Esophagus muscularis mucosa (tissue), 3 donors: ENCODE data around the gene LMO3.

Experiments used
- EP300 ChIP-seq: sonication (generic); formaldehyde crosslinking; IDR thresholded peaks from one replicate; pipeline ENCODE4 v1.6.1; 2017; ENCODE audit warnings: antibody characterized with exemption
- TF ChIP-seq, protein P1 (sequence below), 3 experiments: fragments of 200-600 bp in 2 of 3; fragments of 450-650 bp in 1 of 3; sonication (generic) in 2 of 3; IDR thresholded peaks; one replicate each; pipeline ENCODE4 v1.5.1; 2017 to 2019; ENCODE audit warnings: antibody characterized with exemption in 3 of 3, mild to moderate bottlenecking in 2 of 3, moderate library complexity in 1 of 3

DNA sequence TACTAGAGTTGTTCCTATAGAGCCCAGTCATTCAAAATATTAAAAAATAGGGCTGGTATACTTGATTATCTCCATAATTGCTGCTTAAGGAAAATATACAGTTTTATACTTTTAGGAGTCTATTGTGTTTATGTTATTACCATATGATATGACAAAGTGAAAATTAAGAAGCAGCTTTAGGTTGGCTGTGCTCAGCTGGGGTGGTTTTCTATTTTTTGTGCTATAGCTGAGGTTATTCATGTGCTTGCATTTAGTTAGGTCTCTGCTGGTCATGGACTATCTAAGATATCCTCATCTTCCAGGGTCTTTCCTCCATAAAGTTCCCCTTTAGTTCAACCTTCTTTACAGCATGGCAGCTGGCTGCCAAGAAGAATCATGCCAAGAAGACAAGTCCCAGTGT, 13.6 kb upstream of the LMO3 start:
- TF ChIP-seq, protein P1, sequence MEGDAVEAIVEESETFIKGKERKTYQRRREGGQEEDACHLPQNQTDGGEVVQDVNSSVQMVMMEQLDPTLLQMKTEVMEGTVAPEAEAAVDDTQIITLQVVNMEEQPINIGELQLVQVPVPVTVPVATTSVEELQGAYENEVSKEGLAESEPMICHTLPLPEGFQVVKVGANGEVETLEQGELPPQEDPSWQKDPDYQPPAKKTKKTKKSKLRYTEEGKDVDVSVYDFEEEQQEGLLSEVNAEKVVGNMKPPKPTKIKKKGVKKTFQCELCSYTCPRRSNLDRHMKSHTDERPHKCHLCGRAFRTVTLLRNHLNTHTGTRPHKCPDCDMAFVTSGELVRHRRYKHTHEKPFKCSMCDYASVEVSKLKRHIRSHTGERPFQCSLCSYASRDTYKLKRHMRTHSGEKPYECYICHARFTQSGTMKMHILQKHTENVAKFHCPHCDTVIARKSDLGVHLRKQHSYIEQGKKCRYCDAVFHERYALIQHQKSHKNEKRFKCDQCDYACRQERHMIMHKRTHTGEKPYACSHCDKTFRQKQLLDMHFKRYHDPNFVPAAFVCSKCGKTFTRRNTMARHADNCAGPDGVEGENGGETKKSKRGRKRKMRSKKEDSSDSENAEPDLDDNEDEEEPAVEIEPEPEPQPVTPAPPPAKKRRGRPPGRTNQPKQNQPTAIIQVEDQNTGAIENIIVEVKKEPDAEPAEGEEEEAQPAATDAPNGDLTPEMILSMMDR (IDR thresholded peaks at IDR 0.05) = no peak
- TF ChIP-seq EP300 = no peak
